NCI-H1694 treated with DMSO at 0.1 percent for 48 hours (cell line): ENCODE results near the gene TLE4.
"Not testable (repeated sequence)": the region's sequence is repeated elsewhere in the genome, so short reads cannot be mapped to it uniquely, and the experiment has no call there.

Source experiments
- DNase-seq: peaks from one replicate; lab custom pipeline; 2025; lab: John Stamatoyannopoulos, UW

Gene TLE4

DNA sequence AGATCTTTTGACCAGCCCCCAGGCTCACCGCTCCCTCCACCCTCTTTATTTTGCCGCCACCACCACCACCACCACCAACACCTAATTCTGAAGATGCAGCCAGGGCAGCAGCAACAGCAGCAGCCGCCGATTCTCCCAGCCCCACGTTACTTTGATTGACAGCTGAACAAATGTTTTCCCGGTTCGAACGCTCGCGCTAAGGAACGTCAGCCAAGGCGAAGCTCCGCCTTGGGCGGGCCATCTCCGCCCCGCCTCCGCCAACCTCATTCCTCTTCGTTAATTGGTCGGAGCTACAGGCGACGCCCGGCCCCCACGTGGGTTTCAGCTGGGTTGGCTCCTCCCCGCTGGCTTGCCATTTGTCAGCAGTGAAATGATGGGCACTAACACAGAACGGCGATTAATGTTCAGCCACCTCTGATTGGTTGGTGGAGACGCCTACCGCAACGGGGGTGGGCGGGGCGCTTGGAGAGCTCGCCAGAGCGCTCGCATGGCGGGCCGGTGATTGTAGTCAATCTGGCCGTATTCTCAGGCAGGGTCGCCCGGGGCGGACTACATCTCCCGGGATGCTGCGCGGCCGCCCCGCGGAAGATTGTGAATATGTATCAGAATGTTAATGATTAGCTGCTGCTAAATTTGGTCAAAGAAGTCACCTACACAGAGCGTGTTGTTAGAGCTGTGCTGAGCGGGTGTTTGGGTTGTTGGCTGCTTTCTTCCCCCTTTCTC is at the start of gene TLE4:
Gene TLE4, plus strand, starts transcription at position 657 of the 723 bp plus-strand sequence. CDS start 826 bp downstream, outside the sequence.
- DNase-seq = peak; percentile 98

DNA sequence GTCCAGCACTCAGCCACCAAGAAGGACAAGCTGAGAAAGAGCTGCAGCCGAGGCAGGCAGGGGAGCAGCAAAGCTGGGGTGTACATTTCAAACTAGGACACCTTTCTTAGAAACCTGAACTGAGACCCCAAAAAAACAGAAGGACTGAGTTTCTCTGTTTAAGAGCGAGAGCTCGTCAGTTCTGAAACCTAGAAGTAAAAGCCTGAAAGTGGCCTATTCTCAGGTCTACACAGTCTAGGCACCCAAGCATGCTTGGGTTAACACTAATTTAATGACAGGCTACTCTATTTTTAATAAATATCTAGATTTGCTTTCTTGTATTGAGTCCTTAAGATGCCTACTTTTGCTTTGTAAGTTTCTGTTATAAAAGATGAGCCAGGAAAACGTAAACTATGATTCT is 49.0 kb upstream of the TLE4 start:
- no peak for DNase-seq

DNA sequence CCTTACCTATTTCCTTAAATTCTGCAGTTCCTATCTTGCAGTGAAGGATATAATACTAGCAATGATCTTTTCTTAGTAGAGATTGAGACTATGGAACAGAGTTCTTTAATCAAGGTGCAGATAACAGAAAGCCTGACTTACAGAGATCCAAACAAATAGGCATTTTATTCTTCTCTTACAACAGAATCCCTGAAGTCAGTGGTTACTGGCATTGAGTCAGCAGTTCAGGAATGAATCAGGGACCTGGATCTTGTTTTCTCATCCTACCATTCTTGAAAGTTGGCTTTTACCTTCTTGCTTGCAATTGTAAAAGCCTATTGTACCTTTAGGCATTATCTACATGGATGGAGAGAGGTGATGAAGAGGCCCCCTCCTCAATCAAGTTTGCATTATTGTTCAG is 47.5 kb upstream of the TLE4 start:
- DNase-seq = no peak

DNA sequence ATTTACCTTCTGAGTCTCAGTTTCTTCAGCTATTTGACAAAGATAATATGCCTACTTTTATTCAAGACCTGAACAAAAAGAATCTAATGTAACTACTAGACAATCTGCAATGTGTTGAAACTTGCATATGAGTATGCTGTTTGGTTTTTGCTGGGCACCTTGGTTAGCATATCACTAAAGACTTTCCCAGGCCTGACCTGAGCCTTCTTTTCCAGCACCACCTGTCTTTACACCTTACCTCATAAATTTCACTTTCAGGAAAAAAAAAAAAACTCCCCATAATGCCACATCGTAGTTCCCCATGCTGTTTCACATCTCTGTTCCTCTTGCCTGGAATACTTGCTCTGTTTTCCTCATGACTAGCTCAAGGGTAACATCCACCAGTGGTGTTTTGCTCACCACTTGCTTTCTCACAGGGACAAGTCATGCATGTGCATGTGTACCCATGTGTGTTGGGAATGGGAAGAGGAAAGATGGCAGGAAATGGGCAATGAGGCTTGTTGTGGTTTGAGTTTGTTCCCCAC is 45.6 kb upstream of the TLE4 start:
- DNase-seq = no peak

DNA sequence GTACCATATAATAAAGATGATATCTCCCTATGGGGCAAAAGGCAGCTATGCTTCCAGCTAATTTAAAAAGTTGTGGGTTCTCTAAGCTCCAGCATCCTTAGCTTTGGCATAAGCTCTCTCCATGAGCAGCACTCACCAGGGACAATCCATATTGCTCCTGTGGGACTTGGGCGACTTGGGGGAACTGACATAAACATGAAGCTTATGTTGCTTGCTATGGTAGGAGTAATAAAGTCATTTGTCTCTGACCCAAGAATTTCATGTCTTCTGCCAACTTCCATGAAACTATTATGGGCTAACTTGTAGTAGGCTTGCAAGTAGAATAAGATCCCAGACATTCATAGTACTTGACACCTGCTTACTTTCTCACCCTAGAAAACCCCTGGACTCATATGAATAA is 36.2 kb upstream of the TLE4 start:
- no peak for DNase-seq

DNA sequence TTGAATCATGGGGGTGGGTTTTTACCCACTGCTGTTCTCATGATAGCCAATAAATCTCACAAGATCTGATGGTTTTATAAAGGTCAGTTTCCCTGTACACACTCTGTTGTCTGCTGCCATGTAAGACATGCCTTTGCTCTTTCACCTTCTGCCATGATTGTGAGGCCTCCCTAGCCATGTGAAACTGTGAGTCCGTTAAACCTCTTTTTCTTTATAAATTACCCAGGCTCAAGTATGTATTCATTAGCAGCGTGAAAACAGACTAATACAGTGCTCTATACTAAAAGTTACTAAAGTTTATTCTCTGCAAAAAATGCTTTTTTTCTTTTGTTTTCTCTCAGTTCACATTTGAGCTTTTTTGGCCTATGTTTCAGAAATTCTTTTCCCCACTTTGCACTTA is 33.9 kb upstream of the TLE4 start:
- DNase-seq = no peak

DNA sequence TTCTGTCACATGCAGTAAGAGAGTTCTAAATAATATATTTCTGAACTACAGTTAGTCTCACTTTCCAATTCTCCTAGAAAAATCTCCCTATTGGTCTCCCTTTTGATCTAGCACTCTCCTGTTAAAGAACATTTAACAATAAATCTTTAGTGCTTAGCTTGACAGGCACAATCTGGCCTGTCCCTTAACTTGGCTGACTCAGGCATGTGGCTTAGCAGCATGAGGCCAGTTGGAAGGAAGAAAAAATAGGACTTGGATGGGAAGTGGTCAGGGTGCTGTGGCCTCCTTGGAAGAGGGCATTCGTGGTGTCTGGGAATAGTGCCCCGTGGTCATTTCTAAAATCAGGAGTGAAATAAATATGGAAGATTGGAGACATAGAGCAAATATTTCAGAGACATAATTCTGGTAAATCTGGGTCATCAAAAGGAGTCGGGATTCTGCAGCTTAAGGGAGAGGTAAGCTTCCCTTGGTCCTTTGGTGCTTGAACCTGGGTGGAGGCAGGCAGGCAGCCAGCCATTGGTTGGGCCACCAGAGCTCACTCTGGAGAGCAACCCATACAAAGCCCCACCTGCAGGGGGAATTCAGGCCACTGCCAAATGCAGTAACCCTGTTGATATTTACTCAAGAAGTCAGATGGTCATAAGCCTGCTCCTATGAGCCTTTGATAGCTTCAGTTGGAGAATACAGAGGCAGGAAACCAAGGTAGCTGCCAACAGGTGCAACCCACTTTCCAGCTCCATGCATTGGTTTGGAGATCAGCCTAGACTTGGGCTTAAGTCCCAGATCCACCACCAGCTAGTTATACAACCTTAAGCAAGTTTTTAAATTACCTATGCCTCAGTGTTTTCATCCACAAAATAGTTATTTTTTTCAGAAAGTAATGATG is 28.8 kb upstream of the TLE4 start:
- DNase-seq = no peak

DNA sequence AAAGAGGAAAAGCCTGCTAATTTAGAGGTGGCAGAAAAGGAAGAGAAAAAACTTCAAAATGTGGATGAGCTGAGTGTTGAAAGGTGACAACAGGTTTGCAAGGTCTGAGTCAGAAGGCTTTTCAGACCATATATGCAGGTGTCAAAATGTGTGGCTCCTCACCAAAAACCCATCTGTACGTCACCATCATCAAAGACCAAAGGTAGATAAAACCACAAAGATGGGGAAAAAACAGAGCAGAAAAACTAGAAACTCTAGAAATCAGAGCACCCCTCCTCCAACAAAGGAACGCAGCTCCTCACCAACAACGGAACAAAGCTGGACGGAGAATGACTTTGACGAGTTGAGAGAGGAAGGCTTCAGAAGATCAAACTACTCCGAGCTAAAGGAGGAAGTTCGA is 27.4 kb upstream of the TLE4 start:
- DNase-seq = not testable (repeated sequence)

DNA sequence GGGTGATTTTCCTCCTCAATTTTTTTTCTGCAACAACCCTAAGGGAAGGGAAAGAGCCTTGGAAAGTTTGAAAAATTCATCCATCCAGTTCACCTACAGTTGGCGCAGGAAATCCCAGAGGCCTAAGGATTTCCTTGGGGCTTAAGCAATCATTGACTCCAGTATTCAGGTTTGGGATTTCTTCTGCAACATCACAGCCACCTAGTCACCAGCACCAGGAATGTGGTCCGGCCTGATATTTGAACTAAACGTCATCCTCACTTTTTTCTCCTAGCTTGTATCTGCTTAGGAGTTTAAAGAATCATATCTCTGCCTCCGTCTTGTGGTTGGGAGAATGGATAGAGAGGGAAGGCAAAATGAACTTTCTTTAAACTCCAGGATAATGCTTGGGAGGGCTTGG is 20.2 kb upstream of the TLE4 start:
- DNase-seq = no peak

DNA sequence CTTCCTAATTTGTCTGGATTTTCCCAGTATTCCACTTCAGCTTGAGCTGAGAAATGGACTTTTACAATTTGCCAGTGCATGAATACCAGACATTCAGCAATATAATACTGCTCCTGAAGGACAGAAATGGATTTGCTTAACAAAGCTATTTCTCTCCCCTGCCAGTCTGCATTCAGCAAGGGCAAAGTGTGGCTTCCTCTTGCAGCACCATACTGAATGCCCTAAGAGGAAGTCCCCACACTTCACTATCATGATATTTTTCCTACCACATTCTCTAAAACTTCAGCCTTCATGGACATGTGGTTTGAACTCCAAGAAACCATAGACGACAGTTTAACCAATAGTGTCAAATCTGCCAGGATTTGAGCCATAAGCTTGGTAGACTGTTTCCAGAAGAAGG is 19.8 kb upstream of the TLE4 start:
- DNase-seq = no peak

DNA sequence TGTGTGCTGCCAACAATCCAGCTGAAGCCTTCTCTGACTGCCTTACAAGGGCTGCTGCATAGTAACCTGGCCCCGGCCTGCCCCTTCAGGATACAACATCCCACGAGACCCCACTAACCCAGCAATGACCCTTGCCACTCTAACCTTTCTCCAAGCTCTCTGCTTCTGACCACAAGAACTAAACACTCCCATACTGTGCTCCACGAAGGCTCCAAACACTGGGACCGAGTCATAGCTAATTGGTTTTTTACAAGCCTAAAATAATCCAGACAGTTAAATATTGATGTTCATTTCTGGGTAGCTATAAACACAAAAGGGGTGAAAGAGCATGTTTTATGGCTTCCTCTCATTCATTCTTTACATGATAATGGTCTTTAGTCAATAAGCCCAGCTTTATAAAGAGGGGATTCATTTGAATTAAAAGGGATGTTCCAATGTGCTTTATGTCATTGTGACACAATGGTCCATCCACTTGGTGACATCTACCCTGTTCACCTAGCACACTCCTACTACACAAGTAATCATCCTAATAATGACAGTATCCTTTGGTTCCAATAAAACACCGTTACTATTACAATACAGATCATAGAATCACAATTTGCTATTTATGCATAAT is 16.2 kb upstream of the TLE4 start:
- no peak for DNase-seq

DNA sequence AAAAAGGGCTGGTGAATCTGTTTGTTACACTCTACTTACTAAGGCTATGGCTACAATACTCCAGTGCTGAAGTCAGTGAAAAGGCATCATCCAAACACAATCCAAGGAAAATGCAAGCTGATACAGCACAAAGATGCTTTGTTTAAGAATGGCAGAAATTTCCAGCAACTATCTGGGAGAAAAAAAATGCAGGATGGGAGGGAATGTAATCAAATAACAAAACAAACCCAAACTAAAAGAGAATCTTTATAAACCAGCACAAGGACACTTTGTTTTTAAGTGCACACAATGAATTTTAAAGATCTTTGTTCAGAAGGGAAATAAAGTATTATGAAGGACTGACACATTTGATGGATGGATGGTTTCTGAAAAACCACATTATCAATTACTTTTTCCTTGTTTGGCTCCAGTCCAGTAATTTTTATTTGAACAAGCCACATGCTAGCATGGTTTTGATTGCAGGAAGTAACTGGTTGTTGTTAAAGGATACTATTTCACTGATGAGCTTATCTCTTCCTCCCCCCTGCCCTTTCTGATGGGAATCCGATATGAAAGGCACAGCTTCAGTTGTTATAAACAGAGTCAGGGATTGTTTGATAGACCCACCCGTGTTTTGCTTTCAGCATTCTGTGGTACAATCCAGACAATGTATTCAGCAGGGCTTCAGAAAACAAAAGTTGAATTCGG is 12.1 kb upstream of the TLE4 start:
- no peak for DNase-seq

DNA sequence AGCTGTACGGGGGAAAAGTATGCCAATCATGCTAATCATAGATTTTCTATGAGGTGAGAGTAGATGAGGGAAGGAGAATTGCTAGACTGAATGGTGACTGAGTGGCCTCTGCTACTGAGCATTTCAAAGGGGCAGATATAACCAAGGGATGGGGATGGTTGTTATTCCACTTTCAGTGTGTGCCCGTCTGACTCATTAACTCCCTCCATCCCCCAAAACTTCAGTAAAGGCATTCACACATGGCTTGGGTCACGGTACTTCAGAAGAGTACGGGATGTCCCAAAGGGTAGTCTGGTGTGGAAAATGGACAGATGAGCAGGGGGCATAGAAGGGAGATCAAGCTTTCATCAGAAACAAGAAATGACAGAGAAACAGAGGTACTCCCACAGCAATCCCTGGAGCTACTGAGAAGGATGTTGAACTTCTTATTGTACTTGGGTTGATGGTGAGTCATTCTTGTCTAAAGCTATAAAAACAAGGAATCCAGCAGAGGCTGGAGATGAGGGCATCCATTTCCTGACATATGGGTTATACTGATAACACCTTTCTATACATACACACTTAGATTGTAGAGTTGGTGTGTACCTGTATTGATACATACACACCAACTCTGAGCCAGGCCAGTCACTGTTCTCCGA is 8.9 kb upstream of the TLE4 start:
- no peak for DNase-seq

DNA sequence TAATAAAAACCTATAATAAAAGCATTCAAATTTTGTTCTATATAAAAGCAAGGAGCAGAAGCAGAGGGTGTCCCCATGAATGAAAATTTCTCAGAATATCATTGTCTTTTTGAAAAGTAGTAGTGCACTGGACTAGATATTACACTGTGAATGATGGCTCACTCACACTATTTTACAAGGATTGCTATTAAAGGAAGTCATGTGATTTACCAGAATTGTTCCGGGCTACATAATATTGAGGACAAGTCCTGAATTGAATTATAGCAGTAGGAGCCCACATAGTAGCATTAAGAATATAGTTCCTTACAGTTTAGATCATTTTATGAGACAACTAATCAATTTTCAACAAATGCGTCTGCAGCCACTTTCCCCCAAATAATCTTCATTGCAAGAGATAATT is 7.7 kb upstream of the TLE4 start:
- no peak for DNase-seq

DNA sequence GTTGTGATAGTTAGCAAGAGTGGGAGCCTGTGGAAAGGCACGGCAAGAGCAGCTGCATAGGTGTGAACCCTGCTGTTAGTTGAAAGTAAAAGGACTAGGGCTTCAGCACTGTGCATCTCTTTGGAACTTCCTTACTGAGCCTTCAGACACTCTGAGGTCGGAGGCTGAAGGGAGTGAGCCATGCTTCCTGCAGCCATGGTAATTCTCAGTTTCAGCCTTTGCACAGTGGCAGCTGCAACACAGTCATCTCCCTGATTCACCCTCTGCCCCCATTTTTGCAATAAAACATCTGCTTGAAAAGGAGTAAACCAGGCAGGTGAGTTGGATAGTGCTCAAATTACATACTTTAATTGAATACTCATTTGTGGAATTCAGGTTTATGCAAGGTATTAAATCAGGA is 6.5 kb upstream of the TLE4 start:
- DNase-seq = no peak

DNA sequence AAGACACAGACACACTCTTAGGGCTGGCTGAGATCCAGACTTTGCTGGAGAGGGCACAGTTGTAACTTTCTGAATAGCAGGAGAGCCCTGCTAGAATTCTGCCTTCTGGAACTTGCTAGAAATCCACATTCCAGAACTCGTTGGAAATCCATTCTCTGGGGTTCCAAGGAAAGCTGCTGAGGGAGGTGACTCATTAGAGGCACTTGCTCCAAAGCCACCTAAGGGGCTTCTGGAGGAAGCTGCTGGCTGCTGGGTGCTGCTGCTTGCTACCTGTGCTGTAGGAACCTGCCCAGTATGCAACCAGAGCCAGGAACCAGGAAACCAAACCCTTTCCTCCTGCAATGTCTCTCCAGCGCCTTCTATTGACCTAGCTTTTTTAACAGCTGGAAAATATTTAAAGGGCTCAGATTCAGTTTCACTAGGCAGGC is 4.1 kb upstream of the TLE4 start:
- no peak for DNase-seq

DNA sequence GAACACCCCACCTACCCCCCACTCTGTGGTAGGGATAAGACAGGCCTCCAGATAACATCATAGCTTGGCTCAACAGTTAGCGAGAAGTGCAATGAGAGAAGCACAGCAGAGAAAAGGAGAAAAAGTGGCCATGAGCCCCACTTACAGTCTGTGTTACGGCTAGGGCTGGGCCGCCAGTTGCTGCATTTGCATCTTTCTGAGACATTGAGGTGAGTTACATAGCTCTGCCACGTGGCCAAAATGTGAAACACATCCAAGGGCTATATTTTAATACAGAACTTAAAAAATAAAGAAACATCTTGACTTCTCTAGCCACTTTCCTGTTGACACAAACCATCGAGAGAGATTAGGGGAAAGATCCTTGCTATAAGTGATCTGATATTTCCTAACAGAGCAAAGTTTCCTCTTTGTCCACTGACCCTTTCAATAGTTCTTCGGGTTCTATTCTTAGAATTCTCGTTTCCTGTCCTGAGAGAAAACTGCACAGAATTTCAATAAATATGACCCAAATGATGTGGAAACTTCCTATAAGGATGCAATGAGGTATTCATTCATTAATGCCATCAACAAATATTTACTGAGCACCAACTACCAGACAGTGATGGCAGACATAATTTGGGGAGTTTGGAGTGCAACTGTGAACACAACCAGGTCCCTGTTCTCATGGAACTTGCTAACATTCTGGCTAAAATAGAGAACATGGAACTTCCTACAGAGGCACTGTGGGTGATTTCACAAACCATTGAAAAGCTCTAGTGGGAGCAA is 3.2 kb upstream of the TLE4 start:
- DNase-seq = no peak

DNA sequence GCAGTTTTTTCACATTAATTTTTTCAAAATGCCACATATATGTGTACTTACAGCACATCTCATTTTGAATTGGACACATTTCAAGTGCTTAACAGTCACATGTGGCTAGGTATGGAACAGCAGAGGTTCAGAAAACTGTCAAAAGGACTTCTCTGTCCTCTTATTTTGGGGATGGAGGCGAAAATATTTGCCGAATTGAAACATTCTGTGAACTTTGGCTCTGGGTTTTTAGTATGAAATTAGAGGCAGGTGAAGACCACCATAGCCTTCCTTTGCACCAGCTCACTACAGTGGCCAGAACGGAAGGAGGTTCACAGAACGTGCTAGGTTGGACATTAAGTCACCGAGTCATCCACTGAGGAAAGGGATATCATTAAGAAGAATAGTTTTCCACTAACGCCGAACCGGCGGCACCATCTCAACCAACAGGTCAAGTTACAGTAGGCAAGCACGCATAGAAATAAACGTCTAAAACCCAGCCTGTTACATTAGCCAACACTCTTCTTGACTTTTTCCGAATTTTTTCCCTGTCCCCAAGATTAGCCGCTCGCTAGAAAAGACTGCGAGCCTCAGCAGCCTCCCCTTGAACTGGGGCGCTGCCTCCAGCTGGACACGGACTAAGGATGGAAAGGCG is 1.8 kb upstream of the TLE4 start:
- no peak for DNase-seq

DNA sequence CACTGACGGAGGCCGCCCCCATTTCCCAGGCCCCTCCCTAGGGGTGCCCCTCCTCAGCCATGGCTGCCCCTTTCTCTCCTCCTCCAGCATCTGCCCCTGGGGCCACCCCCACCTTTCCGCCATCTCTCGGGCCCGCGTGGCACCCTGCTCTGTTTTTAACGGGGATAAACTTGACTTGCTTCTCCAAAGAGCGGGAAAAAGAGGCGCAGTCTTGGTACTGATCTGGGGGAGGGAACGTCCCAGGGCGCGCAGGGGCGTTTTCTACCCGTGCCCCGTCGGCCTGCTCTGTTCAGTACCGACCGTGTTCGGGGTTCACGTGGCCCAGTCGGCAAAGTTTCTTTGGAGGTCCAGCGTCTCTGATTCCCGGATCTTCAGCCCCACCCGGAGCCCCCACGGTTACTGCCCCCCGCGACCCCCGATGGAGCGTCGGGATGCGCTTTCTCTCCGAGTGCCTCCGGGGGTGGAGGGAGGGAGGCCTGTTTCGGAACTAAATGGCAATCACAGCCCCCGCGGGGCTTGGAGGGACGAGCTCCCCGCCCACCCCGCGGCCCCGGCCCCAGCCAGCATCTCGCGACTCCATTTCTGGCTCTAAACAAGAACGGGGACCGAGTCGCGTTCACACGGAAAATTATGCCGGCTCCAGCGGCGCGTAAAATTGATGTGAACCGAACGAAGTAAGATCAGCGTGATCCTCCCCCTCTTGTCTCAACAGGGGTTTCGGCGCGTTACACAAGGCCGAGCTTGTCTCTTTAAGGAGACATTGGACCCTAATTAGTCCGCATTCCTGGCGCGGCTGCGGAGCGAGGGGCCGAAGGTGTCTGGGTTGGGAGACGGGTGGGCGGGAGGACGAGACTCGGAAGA is 1.1 kb upstream of the TLE4 start:
- no peak for DNase-seq
